C4-2B (cell line): Measurements from ENCODE around the gene CD209.

Experiments used
- H3K27ac ChIP-seq: fragments of 450-650 bp; 2 replicates; pipeline ENCODE4 v1.5.1; 2017
- CTCF ChIP-seq: fragments of 450-650 bp; conservative IDR thresholded peaks from 2 replicates; pipeline ENCODE4 v1.5.1; 2017; ENCODE audit warnings: mild to moderate bottlenecking
- ZFX ChIP-seq: fragments of 450-650 bp; IDR thresholded peaks from 2 replicates; pipeline ENCODE4 v1.6.1; 2017

Gene CD209

GRCh38 chr19:7729831-7730285 lies 17.5 kb downstream of the CD209 start:
- TF ChIP-seq CTCF (no peak), ZFX (no peak)
- no peak overlapping the region for H3K27ac ChIP-seq

- no peak overlapping the region for H3K27ac ChIP-seq
- TF ChIP-seq CTCF (no peak), ZFX (no peak)
Measured at GRCh38 chr19:7729211-7729610, 18.1 kb downstream of the CD209 start.

DNA sequence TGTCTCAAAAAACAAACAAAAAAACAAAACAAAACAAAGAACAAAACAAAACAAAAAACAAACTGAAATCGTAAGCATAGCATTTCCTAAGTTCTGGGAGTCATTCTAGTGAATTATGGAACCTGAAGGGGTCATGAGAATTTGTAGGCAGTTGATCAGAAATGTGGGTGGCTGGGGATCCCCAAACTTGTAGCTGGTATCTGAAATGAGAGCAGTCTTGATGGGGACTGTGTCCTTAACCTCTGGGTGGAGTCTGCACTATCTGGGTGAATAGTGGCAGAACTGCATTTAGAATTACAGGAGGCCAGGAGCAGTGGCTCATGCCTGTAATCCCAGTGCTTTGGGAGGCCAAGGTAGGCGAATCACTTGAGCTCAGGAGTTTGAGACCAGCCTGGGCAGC lies 21.5 kb downstream of the CD209 start:
- TF ChIP-seq ZFX, result no peak
- no peak for TF ChIP-seq CTCF

GRCh38 chr19:7722231-7722651 lies 25.1 kb downstream of the CD209 start:
- no peak overlapping the region for H3K27ac ChIP-seq
- TF ChIP-seq ZFX (no peak), CTCF (no peak)

More for the DNA sequence above, 21.5 kb downstream of the CD209 start:
- H3K27ac ChIP-seq, result no peak overlapping the region

- TF ChIP-seq ZFX, result no peak
- no peak for TF ChIP-seq CTCF
- H3K27ac ChIP-seq, result no peak overlapping the region
Measured at GRCh38 chr19:7720351-7720750, 27.0 kb downstream of the CD209 start.

- no peak overlapping the region for H3K27ac ChIP-seq
- TF ChIP-seq CTCF (no peak), ZFX (no peak)
Measured at GRCh38 chr19:7718668-7719067, 28.7 kb downstream of the CD209 start.

DNA sequence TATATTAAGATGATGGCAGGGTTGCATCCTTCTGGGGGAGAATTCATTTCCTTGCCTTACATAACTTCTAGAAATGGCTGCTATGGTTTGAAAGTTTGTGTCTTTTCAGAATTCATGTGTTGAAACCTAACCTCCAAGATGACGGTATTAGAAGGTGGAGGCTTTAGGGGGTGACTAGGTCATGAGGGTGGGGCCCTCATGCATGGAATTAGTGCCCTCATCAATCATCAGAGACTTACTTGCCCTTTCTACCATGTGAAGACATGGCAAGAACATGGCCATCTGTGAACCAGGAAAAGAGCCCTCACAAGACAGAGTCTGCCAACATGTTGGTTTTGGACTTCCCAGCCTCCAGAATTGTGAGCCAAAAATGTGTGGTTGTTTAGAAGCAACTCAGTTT lies 30.6 kb downstream of the CD209 start:
- H3K27ac ChIP-seq, result no peak overlapping the region
- TF ChIP-seq ZFX, result no peak
- TF ChIP-seq CTCF, result no peak
